GM21529 (cell line): ENCODE results near the gene ZBTB42.

Source experiments
- ATAC-seq: cut with Tn5 transposase; IDR thresholded peaks from one replicate; pipeline ENCODE4 v1.9.1; 2021; ENCODE audit not compliant: unreplicated experiment

Gene ZBTB42

DNA sequence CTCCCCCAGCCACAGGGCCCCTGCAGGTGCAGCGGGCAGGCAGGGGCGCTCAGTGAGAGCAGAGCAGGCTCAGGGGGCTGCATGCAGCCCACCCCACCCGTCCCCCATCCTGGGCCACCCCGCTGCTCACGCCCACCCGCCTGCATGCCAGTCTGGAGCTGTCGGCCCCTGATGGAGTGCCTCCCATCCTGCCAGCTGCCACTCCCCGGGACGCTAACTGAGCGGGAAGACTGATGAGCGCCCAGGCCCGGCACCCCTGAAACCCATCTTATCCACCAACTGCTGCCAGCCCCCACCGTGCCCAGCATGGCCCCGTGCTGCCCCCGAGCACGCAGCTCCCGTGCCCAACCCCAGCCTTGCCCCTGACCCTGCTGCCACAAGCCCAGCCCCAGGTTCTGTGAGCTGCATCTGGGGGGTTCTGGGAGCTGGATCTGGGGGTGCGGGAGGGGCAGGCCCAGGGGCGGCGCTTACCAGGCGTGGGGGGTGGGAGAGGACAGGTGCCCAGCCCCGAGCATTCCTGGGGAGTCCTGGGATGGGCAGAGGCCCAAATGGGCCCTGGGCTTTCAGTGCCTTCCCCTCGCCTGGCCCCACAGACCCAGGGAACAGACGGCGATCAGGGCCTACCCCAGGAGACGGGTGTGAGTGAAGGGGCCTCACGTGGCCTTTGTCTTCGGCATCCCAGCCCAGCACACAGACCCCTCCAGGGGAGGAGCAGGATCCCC, 18.7 kb upstream of the ZBTB42 start:
- no peak for ATAC-seq

DNA sequence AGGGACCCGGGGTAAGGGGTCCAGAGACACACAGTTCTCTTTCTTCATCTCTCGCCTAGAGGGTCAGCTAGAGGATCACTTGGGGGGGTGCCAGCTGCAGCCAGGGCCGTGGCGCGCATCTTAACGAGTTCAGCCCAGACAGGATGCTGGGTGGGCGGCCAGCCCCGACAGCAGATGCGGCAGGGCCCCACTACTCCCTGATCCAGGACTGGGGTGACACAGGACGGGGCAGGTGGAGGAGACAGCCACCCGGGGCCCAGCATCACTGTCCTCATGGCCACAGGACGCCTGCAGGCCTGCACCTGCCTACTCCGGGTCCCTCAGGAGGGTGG, 18.1 kb upstream of the ZBTB42 start:
- no peak for ATAC-seq

DNA sequence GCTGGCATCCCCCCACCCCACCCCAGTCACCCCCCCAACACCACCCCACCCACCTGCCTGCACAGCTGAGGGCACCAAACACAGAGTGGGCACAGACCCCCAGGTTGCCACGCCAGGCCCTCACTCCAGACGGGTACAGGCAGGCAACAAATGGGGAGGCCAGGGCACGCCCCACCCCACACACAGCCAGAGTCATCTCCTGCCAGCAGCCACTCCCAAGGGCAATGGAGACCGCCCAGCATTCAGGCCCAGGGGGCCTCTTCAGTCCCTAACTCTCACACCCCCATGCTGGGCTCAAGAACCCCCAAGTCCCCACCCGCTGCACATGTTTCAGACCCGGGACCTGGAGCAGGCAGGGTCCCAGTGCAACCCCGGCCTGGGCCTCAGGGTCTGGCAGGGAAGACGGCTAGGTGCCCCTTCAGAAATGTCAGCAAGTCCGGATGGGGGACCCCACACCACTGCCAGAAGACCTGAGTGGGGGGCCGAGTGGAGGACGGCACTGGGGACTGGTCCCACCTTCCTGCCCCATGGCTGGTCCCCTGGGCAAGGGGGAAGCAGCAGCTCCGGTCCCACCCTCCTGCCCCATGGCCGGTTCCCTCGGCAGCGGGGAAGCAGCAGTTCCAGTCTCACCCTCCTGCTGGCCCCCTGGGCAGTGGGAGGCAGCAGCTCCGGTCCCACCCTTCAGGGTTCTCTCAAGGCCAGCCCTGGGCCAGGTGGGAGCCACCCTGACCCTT, 17.2 kb upstream of the ZBTB42 start:
- ATAC-seq = no peak

DNA sequence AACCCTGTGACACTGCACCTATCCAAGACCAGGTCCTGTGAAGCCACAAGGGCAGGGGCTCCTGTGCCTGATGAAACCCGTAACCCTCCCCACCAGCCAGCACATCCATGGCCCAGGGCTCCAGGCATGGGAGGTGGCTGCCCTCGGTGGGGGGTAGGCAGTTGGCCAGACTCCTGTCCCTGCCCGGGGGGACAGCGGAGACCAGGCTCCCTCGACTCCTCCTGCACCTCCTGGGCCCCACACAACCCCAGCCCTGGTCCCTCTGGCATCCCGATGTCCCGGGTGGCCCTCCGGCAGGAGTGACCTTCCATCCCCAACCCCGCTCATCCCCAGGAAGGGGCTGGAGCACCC, 16.7 kb upstream of the ZBTB42 start:
- ATAC-seq = no peak

DNA sequence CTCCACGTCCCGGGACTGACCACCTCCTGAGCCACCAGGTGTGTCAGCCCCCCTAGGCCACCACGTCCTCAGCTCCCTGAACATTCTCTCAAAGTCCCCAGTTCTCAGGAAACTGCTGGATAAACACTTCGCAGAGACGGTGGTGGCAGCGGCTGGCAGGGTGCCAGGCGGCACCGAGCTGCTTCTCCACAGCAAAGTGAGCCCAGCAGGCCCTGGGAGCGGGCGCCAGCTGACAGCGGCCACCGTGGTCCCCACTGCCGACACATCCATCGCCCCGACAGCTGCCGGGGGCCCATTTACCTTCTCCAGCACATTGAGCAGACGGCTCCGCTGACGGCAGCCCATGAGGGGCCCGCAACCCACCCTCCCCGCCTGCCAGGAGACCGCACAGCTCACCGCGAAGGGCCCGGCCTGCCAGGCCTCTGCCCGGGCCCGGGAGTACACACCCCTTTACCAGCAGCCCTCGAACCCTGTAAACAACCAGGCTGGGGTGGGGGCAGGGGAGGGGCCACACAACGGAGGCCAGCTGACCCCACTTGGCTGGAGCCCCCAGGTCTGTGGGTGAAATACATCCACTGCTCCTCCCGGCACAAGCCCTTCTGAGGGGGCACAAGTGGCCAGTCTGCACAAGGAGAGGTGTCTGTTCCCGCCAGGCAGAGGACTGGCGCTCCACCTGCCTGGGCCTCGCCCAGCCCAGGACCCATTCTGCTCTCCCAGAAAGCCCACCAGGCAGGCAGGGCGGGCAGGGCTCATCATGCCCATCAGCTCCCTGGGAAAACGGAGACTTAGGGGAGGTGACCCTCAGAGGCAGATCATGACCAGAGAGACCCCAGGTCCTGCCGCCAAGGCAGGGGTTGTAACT, 15.8 kb upstream of the ZBTB42 start:
- ATAC-seq = no peak

GRCh38 chr14:104785708-104786080, 15.2 kb upstream of the ZBTB42 start:
- no peak for ATAC-seq

DNA sequence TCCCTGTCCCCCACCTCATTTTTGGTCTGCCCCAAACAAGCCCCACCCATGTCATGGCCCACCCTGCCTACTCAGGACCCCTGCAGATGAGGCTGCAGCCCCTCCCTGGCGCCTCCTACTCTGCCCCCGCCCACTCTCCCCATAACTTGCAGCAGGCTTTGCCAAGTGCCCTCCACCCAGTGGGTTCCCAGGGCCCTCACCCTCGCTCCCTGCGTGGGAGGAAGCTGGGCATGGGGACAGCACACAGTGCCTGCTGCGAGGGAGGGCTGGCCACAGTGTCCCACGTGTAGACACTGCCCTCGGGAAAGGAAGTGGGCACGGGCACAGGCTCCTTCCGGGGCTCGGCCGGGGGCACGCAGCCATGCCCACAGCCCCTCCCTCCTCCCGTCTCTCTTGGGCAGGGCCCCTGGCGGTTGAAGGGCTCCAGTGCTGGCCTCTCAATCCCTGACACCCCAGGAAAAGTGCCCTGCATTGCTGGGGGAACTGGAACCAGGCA, 14.8 kb upstream of the ZBTB42 start:
- no peak for ATAC-seq

DNA sequence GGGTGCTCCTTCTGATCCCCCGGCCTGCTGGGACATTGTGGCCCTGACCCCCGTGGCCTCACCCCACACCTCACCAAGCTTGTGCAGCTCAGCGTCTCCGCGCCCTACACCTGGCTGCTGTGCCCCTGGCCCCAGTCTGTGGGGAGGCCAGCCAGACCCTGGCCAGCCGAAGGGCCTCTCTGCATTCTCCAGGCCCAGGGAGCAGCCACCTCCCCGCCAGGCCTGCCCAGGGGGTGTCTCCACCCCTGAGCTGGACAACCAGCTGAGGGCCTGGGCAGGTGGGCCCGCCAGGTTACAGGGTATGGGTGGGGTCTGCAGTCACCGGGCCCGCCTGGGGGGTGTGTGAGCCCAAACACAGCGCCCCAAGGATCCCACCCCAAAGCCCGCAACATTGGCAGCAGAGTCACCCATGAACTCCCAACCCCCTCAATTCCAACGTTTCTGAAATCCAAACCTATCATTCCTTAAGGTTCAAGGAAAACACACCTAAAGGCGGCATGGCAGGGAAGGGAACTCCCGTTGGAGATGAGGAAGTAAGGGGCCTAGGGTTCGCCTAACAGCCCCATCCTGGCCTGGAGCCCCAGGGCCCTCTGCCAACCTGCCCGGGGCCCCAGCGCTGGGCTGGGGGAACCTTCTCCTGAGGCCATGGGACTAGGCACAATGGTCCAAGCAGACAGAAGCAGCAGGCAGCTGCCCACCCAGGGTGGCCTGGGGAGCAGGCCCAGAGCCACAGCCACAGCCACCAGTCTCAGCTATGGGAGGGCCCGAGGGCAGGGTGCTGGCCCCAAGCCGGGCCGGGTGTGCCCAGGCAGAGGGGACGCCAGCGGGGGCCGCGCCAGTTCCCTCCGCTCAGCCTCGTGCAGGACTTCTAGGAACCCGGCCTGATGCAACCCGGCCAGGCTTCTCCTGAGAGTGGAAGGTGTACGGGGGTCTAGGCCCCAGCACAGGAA, 13.9 kb upstream of the ZBTB42 start:
- ATAC-seq = no peak

- ATAC-seq = no peak
Observed at GRCh38 chr14:104787736-104788135, 13.2 kb upstream of the ZBTB42 start.

DNA sequence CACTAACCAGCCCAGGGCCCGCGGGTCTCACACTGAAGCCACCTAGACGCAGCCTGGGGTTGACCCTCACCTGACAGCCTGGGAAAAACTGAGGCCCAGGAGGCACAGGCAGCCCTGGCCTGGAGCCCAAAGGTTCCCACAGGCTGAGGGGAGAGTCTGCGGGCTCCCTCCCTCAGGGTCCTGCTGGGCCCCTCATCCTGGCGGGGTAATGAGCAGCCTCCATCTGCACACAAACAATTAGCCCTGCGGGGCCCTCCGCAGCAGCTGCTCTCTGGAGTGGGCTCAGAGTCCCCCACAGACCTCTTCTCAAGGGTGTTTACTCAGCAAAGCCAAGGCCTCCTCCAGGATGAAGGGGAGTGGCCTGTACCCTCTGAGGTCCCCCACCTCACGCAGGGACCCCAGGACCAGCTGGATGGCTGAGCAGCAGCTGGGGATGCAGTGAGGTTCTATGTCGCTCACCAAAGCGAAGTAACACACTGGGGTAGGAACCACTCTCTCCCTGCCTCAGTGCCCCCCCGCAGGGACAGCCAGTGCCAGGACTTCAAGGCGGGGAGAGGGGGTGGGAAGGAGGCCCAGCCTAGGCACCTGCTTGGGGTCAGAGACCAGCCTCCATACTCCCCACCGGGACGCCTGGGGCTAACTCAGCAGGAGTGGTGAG, 12.6 kb upstream of the ZBTB42 start:
- ATAC-seq = no peak

- no peak for ATAC-seq
Observed at GRCh38 chr14:104788873-104789663, 11.8 kb upstream of the ZBTB42 start.

DNA sequence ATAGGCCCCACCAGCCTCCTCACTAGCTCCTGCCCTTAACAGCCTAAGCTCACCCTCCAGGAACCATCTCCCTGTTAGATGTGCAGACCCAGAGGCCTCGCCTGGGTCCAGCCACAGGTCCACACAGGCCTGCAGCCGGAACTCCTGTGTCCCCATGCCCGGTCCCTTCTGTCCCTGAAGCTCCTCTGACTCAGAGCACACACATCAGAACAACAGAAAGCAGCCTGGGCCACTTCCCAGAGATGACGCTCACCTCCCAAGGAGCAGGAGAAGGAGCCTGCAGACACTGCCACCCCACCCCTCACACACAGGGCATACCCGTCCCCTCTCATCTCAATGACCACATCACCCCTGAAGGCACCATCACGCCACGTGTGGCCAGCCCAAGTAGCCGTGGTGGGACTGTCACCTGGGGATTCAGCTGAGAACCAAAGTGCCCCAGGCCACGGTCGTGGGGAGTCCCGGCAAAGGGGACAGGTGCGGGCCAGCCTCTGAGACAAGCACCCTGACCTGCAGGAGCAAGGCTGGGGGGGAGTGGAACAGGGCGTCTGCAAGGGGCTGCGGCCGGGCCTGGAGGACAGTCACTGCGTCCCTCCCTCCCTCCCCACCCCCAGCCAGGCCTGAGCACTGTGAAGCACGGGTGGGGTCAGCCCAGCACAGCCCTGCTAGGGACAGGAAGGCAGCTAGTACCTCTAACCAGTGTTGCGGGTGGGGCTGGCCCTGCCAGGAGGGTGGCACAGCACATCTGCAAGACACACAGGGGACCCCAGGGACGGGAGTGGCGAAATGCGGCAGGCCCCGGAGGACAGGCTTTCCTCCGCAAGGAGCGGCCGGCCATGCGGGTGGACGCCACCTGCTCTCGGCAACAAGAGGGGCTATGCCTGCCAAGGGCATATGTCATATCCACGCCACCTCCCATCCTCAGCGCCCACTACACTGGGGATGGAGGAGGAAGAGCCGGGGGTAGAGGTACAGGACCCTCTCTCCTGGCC, 10.9 kb upstream of the ZBTB42 start:
- no peak for ATAC-seq

- no peak for ATAC-seq
Observed at GRCh38 chr14:104791425-104791824, 9.5 kb upstream of the ZBTB42 start.

DNA sequence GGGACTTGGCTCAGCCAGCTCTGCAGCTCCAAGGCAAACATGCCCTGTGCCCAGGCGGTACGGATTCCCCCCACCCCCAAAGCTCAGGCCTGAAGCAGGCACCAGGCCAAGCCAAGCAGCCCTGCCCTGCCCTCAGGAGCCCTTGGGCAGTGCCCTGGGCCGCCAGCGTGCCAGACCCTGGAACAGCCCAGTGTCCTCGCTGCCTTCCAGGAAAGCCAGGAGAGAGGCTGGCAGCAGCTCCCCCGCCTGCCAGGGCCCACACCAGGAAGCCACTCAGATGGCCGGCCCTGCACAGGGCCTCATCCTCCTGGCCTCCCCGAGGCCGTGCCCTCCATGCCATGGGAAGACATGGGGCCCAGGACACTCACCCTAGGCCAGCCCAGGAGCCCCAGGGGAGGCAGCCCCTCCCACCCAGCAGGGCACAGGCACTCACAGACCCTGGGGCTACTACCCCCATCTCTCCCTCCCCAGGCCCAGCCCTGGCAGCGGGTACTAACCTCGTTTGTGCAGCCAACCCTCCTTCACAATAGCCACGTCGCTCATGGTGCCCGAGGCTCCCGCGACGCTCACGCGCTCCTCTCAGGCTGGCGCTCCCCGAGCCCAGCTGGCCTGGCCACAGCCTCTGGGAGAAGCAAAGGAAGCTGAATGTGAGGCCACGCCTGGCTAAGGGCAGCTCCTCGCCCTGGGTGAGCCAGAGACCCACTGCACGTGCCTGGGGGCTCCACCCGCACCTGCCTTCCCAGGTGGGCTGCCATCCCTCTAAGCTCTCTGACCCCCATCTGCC, 8.6 kb upstream of the ZBTB42 start:
- ATAC-seq = no peak

DNA sequence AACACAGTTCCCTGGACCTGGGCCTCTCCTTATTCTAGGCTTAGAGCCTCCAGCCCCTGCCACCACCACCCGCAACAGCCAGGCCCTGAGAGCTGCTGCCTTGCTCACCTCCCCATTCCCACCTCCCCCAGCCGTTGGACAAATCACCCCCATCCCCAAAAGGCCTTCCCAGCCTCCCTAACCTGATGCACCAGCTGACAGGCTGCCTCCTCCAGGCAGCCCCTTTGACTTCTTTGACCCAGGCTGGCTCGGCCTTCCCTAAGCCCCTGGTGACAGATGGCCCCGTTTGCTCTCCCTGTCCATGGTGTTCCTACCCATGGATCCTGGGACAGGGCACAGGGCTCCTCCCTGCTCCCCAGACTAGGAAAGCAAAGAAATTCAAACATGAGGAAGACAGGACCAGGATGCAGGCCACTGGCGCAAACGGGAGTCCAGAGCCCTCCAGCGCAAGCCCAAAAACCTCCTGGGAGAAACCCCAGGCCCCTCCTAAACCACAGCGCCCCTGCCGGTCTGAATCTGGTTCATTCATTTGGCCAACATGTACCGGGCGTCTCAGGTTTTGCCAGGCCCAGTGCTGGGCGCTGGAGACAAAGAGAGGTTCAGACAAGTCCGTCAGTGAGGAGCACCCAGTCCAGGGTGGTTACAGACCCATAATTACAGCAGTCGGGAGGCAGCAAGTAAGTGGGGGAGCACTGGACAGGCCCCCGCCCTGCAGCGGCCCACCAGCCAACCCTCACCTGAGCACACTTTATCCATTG, 7.8 kb upstream of the ZBTB42 start:
- ATAC-seq = no peak

- ATAC-seq = no peak
Observed at GRCh38 chr14:104793703-104793959, 7.3 kb upstream of the ZBTB42 start.

DNA sequence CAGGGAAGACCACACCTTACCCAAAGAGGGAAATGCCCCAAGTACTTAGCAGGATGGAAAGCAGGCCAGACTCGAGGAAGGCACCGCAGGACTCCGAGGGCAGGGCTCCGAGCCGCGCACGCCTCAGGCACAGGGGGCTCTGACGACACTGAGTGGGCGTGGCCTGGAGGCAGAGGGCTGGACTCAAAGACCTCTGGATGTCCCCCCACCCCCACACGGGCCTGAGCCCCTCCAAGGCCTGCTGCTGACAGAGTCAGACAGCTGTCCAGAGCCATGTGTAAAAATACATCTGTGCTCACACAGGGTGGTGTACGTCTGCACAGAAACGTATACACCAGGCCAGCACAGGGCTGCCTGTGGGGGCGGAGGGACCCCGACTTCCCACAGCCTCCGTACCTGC, 6.8 kb upstream of the ZBTB42 start:
- no peak for ATAC-seq
